Measurements from ENCODE around the gene LGR5. TPM values are rescaled to one million over a fixed set of nuclear protein-coding genes. Genes with fewer than 3 reads are reported as not detected.

Gene LGR5
- total RNA-seq, 4 donors from 2014 or later = 5.1 to 19.8 (median 17.6) TPM

DNA sequence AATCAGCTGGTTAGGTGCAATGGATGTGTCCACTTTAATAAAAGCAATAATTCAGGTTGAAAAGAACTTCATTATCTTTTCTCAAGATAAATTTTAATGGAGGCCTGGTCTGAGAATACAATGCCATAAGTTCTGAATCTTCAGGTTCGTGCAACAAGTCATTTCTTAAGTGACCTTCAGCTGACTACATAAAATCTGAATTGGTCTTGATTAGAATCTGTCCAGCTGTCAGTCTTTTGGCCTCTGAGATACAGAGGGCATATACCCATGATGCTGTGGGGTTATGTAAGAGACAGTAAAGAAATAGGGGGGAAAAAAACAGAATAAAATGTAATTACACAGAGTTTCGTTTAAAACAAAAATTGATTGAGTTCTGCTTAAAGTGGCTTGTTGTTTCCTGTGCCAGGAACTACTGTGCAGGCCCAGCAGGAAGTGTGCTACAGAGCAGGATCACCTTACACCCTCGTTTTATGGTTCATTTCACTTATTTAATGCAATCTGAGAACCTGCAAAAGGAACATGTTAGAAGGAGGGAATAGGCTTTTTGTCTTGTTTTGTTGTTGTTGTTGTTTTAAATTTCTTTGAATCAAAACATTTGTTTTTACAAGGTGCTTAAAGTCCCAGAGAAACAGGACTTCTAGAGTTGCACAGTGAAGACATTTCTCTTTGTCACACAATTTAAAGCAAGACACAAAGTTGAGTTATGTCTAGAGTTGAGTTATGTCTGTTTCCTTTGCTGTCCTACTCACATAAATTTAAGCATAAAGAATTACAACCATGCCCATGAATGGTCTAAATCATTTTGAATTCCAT, 64.2 kb downstream of the LGR5 start:
- H3K36me3 ChIP-seq = no peaks in the 10 kb centered on the region
- no peak overlapping the region for H3K4me3 ChIP-seq
- H3K27me3 ChIP-seq = no peaks in the 10 kb centered on the region
- no peak for DNase-seq
- no peaks in the 10 kb centered on the region for H3K9me3 ChIP-seq
- H3K27ac ChIP-seq = no peak overlapping the region
- H3K4me1 ChIP-seq = no peaks in the 10 kb centered on the region
- no peak for TF ChIP-seq CTCF (IDR thresholded peaks at IDR 0.05)
- TF ChIP-seq POLR2A (IDR thresholded peaks at IDR 0.05) = no peak

- H3K27ac ChIP-seq = no peak overlapping the region
- no peak overlapping the region for H3K4me3 ChIP-seq
- no peaks in the 10 kb centered on the region for H3K27me3 ChIP-seq
- no peak for TF ChIP-seq POLR2A (IDR thresholded peaks at IDR 0.05)
- no peak for TF ChIP-seq CTCF (IDR thresholded peaks at IDR 0.05)
- H3K36me3 ChIP-seq = no peaks in the 10 kb centered on the region
- H3K9me3 ChIP-seq = no peaks in the 10 kb centered on the region
- DNase-seq = no peak
- H3K4me1 ChIP-seq = no peaks in the 10 kb centered on the region
Observed at GRCh38 chr12:71504476-71504875, 64.9 kb downstream of the LGR5 start.

DNA sequence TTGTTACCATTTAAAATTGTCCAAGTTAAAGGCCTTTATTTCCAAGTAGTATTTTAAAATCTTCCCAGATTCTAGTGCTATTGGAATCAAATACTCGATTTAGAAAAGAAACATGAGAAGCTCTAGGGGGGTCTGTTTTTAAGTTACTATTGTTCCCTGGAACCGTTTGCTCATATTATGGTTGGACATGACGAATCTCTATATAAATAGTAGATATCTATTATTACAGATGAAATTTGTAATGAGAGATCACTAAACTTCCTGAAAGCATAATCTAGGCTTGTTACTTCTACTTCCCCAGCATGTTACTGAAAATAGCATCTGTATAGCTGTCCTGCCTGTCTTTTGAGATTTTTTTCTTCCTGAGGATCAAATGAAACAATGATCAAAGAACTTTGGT, 70.1 kb downstream of the LGR5 start:
- no peaks in the 10 kb centered on the region for H3K27me3 ChIP-seq
- no peak for DNase-seq
- no peaks in the 10 kb centered on the region for H3K36me3 ChIP-seq
- TF ChIP-seq CTCF (IDR thresholded peaks at IDR 0.05) (no peak), POLR2A (IDR thresholded peaks at IDR 0.05) (no peak)
- no peak overlapping the region for H3K4me3 ChIP-seq
- H3K9me3 ChIP-seq = no peaks in the 10 kb centered on the region
- no peaks in the 10 kb centered on the region for H3K4me1 ChIP-seq
- H3K27ac ChIP-seq = no peak overlapping the region

DNA sequence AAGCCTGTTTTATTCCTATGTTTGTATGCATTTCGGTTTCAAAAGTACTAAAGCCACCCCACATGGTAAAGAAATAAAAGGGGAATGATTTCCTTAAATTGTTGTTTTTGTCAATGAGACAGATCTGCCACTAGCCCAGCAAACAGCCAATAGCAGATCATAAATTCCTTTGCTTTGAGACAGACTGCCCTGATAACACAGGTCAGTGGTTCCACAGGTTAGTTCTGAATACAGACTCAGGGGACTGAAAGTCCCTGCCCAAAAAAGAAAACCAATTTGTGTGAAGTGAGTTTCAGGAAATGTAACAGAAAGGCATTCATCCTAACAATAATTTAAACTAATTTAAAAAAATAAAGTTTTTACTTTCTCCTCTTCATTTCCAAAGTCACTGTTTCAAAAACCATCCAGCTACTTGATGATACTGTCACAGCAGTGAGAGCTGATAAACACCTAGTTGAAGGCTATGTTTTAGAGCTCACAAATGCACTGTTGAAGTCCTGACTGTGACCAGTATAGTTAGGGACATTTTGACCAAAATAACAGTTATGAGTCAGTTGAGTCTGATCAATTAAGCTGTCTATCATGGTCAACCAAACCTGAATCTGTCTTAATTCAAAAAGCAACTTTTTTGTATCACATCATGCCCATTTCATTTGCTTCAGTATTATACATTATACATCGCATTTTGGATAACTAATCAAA, 77.7 kb downstream of the LGR5 start:
- TF ChIP-seq CTCF (IDR thresholded peaks at IDR 0.05) (no peak), POLR2A (IDR thresholded peaks at IDR 0.05) (no peak)
- Histone ChIP-seq H3K4me1 (no peaks in the 10 kb centered on the region), H3K36me3 (no peaks in the 10 kb centered on the region), H3K27ac (no peak overlapping the region), H3K9me3 (no peaks in the 10 kb centered on the region), H3K27me3 (no peaks in the 10 kb centered on the region), H3K4me3 (no peak overlapping the region)
- DNase-seq = no peak

GRCh38 chr12:71521125-71521524, 81.5 kb downstream of the LGR5 start:
- DNase-seq = no peak
- no peaks in the 10 kb centered on the region for H3K36me3 ChIP-seq

More at GRCh38 chr12:71521125-71521524, 81.5 kb downstream of the LGR5 start:
- no peaks in the 10 kb centered on the region for H3K9me3 ChIP-seq
- no peaks in the 10 kb centered on the region for H3K4me1 ChIP-seq
- H3K27me3 ChIP-seq = no peaks in the 10 kb centered on the region
- TF ChIP-seq POLR2A (IDR thresholded peaks at IDR 0.05) = no peak
- no peak for TF ChIP-seq CTCF (IDR thresholded peaks at IDR 0.05)
- no peak overlapping the region for H3K4me3 ChIP-seq
- no peak overlapping the region for H3K27ac ChIP-seq

All from Peyer's patch (tissue), 4 donors.